IPS-20b (cell line): ENCODE measurements around the gene TTC22.

Source experiments
- H3K27ac ChIP-seq: one replicate; pipeline ENCODE4 v1.5.1; 2013; ENCODE audit warnings: low read length
- H3K27me3 ChIP-seq: 2 replicates; pipeline ENCODE4 v1.6.1; 2013; ENCODE audit warnings: mild to moderate bottlenecking, low read length, inconsistent platforms; ENCODE audit not compliant: insufficient read depth
- H3K36me3 ChIP-seq: 2 replicates; pipeline ENCODE4 v1.6.1; 2013; ENCODE audit warnings: low read depth, mild to moderate bottlenecking, inconsistent platforms, low read length, moderate library complexity; ENCODE audit not compliant: insufficient read depth
- H3K4me1 ChIP-seq: 2 replicates; pipeline ENCODE4 v1.6.1; 2013; ENCODE audit warnings: mild to moderate bottlenecking, control low read depth, inconsistent platforms, low read length, moderate library complexity; ENCODE audit not compliant: insufficient read depth
- H3K4me3 ChIP-seq: 2 replicates; pipeline ENCODE4 v1.5.1; 2013; ENCODE audit warnings: mild to moderate bottlenecking, low read length, inconsistent platforms
- H3K9ac ChIP-seq: 2 replicates; pipeline ENCODE4 v1.6.1; 2013; ENCODE audit warnings: low read depth, mild to moderate bottlenecking, inconsistent platforms, low read length, moderate library complexity
- H3K9me3 ChIP-seq: 2 replicates; pipeline ENCODE4 v1.6.1; 2013; ENCODE audit warnings: mild to moderate bottlenecking, low read depth, low read length, inconsistent platforms; ENCODE audit not compliant: insufficient read depth

TTC22 gene

DNA sequence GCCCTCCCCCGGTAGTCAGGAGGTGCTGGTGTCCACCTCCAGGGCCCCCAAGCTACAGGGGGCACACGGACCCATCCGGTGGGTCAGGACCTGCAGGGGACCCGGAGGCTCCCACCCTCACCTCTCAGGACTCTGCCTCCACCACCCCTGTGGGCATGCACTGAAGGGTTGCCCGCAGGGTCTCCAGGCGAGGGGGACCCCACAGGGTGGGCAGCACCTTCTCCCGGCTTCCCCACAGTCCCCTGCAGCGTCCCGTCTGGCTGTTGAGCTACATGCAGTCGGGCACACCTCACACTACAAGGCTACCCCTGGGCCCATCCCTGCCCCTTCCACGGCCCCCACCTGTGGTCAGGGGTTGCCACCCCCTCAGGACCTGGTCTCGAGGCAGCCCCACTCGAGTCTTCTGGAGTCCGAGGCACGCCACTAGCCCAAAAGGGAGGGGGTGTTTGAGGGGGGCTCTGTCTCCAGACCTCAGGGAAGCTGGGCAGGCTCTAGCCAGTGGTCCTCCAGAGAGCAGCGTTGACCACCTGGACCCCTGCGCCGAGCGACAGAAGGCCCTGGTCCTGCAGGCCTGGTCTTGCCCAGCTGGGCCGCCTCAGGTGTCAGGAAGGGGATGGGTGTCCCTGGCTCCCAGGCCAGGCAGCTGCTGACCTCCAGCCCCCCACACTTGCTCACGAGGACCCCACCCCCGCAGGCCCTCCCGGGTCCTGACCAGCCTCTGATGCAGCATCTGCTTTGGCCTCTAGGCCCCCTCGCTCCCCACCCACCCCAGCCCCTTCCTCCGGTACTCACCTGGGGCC is 46.4 kb downstream of the TTC22 start:
- no peaks in the 10 kb centered on the region for H3K9me3 ChIP-seq
- no peak overlapping the region for H3K4me3 ChIP-seq
- H3K27me3 ChIP-seq: no peaks in the 10 kb centered on the region
- no peak overlapping the region for H3K27ac ChIP-seq
- H3K9ac ChIP-seq: no peak overlapping the region
- H3K36me3 ChIP-seq: peaks cover 25% of the 10 kb centered on the region
- H3K4me1 ChIP-seq: peaks cover 13% of the 10 kb centered on the region; the same call in 1 of the 2 replicates

GRCh38 chr1:54754045-54754444 is 47.1 kb downstream of the TTC22 start:
- H3K27me3 ChIP-seq: no peaks in the 10 kb centered on the region
- no peak overlapping the region for H3K27ac ChIP-seq
- no peak overlapping the region for H3K9ac ChIP-seq
- no peak overlapping the region for H3K4me3 ChIP-seq
- peaks cover 13% of the 10 kb centered on the region; the same call in 1 of the 2 replicates for H3K4me1 ChIP-seq
- no peaks in the 10 kb centered on the region for H3K9me3 ChIP-seq
- peaks cover 25% of the 10 kb centered on the region for H3K36me3 ChIP-seq

- Histone ChIP-seq H3K9ac (no peak overlapping the region), H3K9me3 (no peaks in the 10 kb centered on the region), H3K27ac (no peak overlapping the region), H3K27me3 (no peaks in the 10 kb centered on the region), H3K4me3 (no peak overlapping the region), H3K4me1 (peaks cover 13% of the 10 kb centered on the region; the same call in 1 of the 2 replicates), H3K36me3 (peaks cover 3% of the 10 kb centered on the region; the same call in 1 of the 2 replicates)
Observed at GRCh38 chr1:54751426-54751825, 49.7 kb downstream of the TTC22 start.

GRCh38 chr1:54750596-54750995 is 50.5 kb downstream of the TTC22 start:
- H3K27me3 ChIP-seq: no peaks in the 10 kb centered on the region
- H3K9ac ChIP-seq: no peak overlapping the region
- H3K36me3 ChIP-seq: no peaks in the 10 kb centered on the region
- H3K27ac ChIP-seq: no peak overlapping the region
- H3K4me1 ChIP-seq: peaks cover 13% of the 10 kb centered on the region; the same call in 1 of the 2 replicates
- no peaks in the 10 kb centered on the region for H3K9me3 ChIP-seq
- H3K4me3 ChIP-seq: no peak overlapping the region

GRCh38 chr1:54748094-54748835 is 52.9 kb downstream of the TTC22 start:
- Histone ChIP-seq H3K27me3 (no peaks in the 10 kb centered on the region), H3K4me3 (no peak overlapping the region), H3K27ac (no peak overlapping the region), H3K36me3 (no peaks in the 10 kb centered on the region), H3K4me1 (peaks cover 13% of the 10 kb centered on the region; the same call in 1 of the 2 replicates), H3K9me3 (no peaks in the 10 kb centered on the region), H3K9ac (no peak overlapping the region)

DNA sequence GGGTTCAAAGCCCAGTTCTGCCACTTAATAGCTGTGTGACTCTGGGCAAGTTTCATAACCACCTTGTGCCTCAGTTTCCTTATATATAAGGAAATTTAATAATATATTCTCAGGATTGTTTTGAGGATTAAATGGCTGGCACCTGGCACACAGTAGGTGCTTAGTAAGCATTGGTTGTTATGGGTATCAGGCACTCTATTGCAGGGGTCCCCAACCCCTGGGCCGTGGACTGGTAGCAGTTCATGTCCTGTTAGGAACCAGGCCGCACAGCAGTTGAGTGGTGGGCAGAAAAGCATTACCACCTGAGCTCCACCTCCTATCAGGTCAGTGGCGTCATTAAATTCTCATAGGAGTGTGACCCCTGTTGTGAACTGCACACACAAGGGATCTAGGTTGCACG is 55.3 kb downstream of the TTC22 start:
- H3K9me3 ChIP-seq: no peaks in the 10 kb centered on the region
- no peak overlapping the region for H3K9ac ChIP-seq
- H3K4me3 ChIP-seq: no peak overlapping the region
- peaks cover 20% of the 10 kb centered on the region for H3K36me3 ChIP-seq
- H3K4me1 ChIP-seq: no peaks in the 10 kb centered on the region; the same call in 1 of the 2 replicates
- H3K27me3 ChIP-seq: no peaks in the 10 kb centered on the region
- H3K27ac ChIP-seq: no peak overlapping the region

- H3K9me3 ChIP-seq: no peaks in the 10 kb centered on the region
- H3K36me3 ChIP-seq: peaks cover 26% of the 10 kb centered on the region
- H3K27me3 ChIP-seq: no peaks in the 10 kb centered on the region
Observed at GRCh38 chr1:54745274-54745673, 55.8 kb downstream of the TTC22 start.

GRCh38 chr1:54744696-54745095 is 56.4 kb downstream of the TTC22 start:
- H3K4me1 ChIP-seq: no peaks in the 10 kb centered on the region
- H3K27ac ChIP-seq: no peak overlapping the region
- peaks cover 31% of the 10 kb centered on the region for H3K36me3 ChIP-seq
- H3K4me3 ChIP-seq: no peak overlapping the region
- H3K27me3 ChIP-seq: no peaks in the 10 kb centered on the region
- H3K9me3 ChIP-seq: no peaks in the 10 kb centered on the region
- H3K9ac ChIP-seq: no peak overlapping the region

More at GRCh38 chr1:54745274-54745673, 55.8 kb downstream of the TTC22 start:
- Histone ChIP-seq H3K27ac (no peak overlapping the region), H3K9ac (no peak overlapping the region), H3K4me1 (no peaks in the 10 kb centered on the region), H3K4me3 (no peak overlapping the region)

GRCh38 chr1:54743416-54744226 is 57.5 kb downstream of the TTC22 start:
- Histone ChIP-seq H3K4me1 (no peaks in the 10 kb centered on the region), H3K27ac (no peak overlapping the region), H3K9me3 (no peaks in the 10 kb centered on the region), H3K27me3 (no peaks in the 10 kb centered on the region), H3K36me3 (peaks cover 38% of the 10 kb centered on the region), H3K9ac (no peak overlapping the region), H3K4me3 (no peak overlapping the region)

- no peaks in the 10 kb centered on the region for H3K4me1 ChIP-seq
- no peaks in the 10 kb centered on the region for H3K27me3 ChIP-seq
- no peaks in the 10 kb centered on the region for H3K9me3 ChIP-seq
- no peak overlapping the region for H3K9ac ChIP-seq
- no peak overlapping the region for H3K27ac ChIP-seq
- H3K36me3 ChIP-seq: peaks cover 49% of the 10 kb centered on the region
- H3K4me3 ChIP-seq: no peak overlapping the region
Observed at GRCh38 chr1:54742282-54742681, 58.8 kb downstream of the TTC22 start.

DNA sequence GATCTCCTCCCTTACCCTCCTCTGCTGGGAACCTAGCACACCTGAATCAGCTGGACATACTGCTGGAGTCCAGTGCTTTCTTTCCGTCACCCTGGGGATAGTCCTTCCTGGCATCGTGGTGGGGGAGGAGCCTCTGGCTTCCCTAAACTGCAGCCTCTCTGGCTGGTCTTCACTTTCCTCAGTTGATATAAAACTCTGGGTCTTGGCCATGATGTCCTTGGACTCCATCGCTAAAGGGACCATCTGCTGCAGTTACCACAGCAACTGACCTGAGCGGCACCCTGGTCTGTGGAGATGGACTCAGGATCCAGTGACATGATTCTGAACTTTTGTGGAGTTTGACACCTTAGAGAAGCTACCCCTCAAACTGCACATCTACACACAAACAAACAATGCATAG is 59.6 kb downstream of the TTC22 start:
- no peaks in the 10 kb centered on the region for H3K27me3 ChIP-seq
- H3K27ac ChIP-seq: no peak overlapping the region
- H3K36me3 ChIP-seq: peaks cover 57% of the 10 kb centered on the region

More for the DNA sequence above, 59.6 kb downstream of the TTC22 start:
- Histone ChIP-seq H3K9ac (no peak overlapping the region), H3K4me1 (no peaks in the 10 kb centered on the region), H3K9me3 (no peaks in the 10 kb centered on the region), H3K4me3 (no peak overlapping the region)
